GF-D8 (cell line): ENCODE data around the gene CCDC116.
"Not testable (repeated sequence)": the region's sequence is repeated elsewhere in the genome, so short reads cannot be mapped to it uniquely, and the experiment has no call there.

ENCODE experiments used
- DNase-seq: peaks from one replicate; lab custom pipeline; 2025; lab: John Stamatoyannopoulos, UW

Gene CCDC116

GRCh38 chr22:21631025-21631424 lies 1.5 kb upstream of the CCDC116 start:
- no peak for DNase-seq

GRCh38 chr22:21632931-21633330 lies 371 bp downstream of the CCDC116 start:
- no peak for DNase-seq

GRCh38 chr22:21633481-21633880 lies 921 bp downstream of the CCDC116 start:
- no peak for DNase-seq

DNA sequence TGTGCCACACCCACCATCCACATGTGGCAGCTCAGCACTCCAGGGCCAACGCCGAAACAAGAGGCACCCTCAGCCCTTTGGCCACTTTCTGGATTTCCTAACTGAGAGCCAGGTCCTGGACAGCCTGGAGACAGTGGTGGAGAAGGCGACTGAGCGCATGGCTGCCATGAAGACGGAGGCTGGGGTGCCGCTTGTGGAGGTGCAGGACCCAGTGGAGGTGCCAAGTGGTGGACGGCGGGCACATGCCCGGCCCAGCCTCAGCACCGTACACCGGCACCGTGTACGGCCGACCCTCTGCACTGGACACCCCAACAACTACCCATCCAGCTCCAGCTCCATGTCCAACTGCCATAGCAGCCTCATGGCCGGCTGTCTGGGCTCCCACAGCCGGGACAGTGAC lies 1.5 kb downstream of the CCDC116 start:
- no peak for DNase-seq

- DNase-seq = no peak
These were observed 2.3 kb downstream of the CCDC116 start for GRCh38 chr22:21634844-21635243.

DNA sequence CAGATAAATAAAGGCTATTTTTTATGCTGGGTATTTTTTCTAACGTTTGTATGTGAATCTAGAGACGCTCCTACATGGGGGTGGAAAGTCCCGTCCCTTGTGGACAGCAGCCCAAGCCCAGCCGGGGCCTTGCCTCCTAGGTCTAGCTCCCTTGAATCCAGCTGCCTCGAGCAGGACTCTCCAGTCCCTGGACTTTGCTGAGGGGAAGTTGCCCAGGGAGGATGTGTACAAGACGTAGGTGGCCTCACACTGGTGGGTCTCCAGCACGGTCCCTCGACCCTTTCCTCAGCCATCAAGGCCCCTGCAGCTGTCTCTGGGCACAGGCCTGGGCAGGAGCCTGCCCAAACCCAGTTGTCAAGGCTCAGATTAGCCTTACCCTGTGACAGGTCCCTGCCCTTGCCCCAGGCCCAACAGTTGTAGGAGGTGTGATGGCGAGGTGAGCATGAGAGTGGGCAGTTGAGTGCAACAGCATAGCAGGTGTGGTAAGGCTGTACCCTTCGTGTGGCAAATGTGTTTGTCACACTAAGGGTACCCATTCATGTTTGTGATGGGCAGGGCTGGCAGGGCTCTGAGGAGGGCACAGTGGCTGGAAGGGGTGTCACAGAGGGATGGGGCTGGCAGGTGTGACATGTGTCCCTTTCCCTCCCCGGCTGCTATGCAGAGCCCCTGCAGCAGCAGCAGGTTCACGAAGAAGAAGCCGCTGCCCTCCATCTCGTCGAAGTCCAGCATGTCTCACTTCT lies 3.4 kb downstream of the CCDC116 start:
- no peak for DNase-seq

GRCh38 chr22:21636629-21637218 lies 4.2 kb downstream of the CCDC116 start:
- no peak for DNase-seq

DNA sequence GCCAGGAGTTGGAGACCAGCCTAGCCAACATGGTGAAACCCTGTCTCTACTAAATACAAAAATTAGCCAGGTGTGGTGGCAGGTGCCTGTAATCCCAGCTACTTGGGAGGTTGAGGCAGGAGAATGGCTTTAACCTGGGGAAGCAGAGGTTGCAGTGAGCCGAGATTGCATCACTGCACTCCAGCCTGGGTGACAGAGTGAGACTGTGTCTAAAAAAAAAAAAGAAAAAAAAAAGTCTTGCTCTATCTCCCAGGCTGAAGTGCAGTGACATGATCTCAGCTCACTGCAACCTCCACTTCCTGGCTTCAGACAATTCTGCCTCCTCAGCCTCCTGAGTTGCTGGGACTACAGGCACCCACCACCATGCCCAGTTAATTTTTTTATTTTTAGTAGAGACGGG lies 4.9 kb downstream of the CCDC116 start:
- not testable (repeated sequence) for DNase-seq

DNA sequence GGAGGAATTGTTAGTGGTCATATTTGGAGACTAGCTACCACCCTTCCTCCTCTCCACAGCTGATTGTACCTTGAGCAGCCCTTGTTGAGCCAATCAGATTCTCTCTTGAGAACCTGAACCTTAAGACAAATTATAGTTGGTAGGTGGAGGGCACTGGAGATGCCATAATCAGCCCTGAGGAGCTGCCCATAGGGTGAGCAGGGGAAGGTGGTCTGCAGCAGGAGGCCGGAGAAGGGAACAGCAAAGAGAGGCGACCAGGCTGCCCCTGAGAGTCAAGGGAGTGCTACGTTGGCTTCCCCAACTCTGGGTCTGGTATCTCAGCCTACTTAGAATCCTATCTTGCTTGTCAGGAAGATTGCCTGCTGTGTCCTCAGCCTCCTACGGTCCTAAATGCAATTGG lies 6.8 kb downstream of the CCDC116 start:
- no peak for DNase-seq

- no peak for DNase-seq
These were observed 8.2 kb downstream of the CCDC116 start for GRCh38 chr22:21640810-21641209.

GRCh38 chr22:21641417-21641788 lies 8.8 kb downstream of the CCDC116 start:
- no peak for DNase-seq

DNA sequence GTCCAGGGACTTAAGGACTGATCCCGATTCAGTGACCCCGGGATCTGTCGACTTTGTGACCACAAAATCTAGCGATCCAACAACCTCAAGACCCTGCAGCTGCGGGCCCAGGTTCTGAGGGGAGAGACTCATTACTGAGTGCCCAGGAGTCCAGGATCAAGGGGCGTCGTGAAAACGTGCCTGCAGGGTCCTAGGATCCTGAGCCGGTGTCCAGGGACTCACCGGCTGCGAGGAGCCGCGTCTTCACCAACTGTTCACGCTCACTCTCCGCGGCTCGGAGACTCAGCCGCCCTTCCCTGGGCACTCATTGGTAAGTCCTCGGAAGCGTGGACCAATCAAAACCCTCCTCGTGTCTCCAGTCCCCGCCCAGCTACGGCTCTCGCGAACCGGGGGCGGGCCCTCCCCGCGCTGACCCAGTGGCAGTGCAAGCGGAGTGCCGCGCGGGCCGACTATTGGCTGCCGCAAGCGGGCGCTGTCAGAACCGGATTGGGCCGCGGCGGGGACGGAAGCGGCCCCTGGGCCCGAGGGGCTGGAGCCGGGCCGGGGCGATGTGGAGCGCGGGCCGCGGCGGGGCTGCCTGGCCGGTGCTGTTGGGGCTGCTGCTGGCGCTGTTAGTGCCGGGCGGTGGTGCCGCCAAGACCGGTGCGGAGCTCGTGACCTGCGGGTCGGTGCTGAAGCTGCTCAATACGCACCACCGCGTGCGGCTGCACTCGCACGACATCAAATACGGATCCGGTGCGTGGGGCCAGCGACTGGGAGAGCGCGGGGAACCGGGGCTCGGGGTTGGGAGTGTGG lies 9.4 kb downstream of the CCDC116 start, which contains the start of gene SDF2L1:
Gene SDF2L1, plus strand, starts transcription at position 514 of the 795 bp plus-strand sequence. Its CDS starts 35 bp downstream, at position 549.
- DNase-seq = peak; percentile 93

- no peak for DNase-seq
These were observed 10.3 kb downstream of the CCDC116 start for GRCh38 chr22:21642584-21643448.

- DNase-seq = no peak
These were observed 11.2 kb downstream of the CCDC116 start for GRCh38 chr22:21643533-21644357.

- not testable (repeated sequence) for DNase-seq
These were observed 13.0 kb downstream of the CCDC116 start for GRCh38 chr22:21645513-21645912.

DNA sequence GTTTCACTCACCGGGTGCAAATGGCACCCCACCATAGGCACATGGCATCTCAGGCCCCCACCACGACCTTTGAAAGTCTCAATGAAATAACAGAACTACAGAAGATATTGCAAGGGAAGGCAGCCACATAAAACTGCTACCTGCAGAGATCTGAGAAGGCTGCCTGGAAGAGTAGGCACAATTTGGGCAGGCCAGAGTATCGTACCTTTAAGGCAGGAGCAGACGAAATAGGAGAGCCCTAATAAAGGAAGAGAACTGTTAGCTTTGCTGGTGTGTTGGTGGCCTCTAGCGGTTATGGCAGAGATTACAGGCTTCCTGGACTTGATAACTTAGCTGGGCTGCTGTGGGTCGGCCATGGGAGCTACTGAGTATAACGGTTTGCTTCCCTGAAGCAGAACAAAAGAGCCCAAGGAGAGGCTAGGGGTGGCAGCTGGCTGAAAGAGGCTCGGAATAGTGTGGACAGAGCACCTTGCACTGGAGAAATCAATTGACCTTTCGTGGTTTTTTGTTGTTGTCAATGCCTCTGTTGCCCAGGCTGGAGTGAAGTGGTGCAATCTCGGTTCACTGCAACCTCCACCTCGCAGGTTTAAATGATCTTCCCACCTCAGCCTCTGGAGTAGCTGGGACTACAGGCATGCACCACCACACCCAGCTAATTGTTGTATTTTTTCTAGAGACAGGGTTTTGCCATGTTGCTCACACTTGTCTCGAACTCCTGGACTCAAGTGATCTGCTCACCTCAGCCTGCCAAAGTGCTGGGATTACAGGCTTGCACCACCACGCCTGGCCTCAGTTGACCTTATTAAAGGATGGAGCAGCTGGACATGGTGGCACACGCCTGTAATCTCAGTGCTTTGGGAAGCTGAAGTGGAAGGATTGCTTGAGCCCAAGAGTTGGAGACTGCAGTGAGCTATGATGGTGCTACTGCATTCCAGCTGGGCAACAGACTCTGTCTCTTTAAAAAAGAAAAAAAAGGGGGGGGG lies 14.3 kb downstream of the CCDC116 start:
- DNase-seq = peak; percentile 49

- no peak for DNase-seq
These were observed 17.7 kb downstream of the CCDC116 start for GRCh38 chr22:21650280-21650679.

GRCh38 chr22:21650823-21651520 lies 18.4 kb downstream of the CCDC116 start:
- no peak for DNase-seq

GRCh38 chr22:21651521-21652009 lies 19.0 kb downstream of the CCDC116 start:
- no peak for DNase-seq
